Transverse colon (tissue), 4 donors: ENCODE measurements around the gene NFAM1.

Experiments used
- EP300 ChIP-seq: sonication (generic); formaldehyde crosslinking; IDR thresholded peaks from one replicate; pipeline ENCODE4 v1.6.1; 2017; ENCODE audit warnings: antibody characterized with exemption, low read depth
- POLR2AphosphoS5 ChIP-seq, 3 donors: sonication (generic); formaldehyde crosslinking; IDR thresholded peaks; one replicate each; pipeline ENCODE4 v1.6.1; 2016; ENCODE audit warnings: antibody characterized with exemption in 3 of 3
- TF ChIP-seq, protein P1 (sequence below), 5 experiments: fragments of 200-600 bp in 3 of 5; fragments of 450-650 bp in 2 of 5; sonication (generic) in 3 of 5; IDR thresholded peaks; 1 replicate in 2 of 5; 2 replicates in 3 of 5; pipeline ENCODE4 v1.5.1; 2016 to 2017; ENCODE audit warnings: antibody characterized with exemption in 5 of 5, inconsistent platforms in 3 of 5, mild to moderate bottlenecking in 2 of 5, moderate library complexity in 1 of 5

DNA sequence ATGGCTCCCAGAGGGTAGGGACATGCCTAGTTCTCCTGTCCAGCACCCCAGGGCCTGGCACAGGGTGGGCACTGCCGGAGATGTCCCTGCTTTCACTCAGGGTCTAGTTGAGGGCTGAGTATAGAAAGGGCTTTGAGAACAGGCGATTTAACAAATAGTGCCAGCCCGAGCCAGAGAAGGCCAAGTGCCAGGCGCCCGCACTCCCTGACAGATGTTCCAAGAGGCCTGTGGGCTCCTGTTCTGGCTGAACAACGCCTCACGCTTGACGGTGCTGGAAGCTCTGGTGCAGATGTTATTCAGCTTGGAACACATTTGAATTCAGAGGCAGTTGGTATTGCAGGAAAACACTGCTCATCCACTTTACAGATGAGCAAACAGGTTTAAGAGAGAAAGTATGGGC, 46.5 kb downstream of the NFAM1 start:
- TF ChIP-seq, protein P1, sequence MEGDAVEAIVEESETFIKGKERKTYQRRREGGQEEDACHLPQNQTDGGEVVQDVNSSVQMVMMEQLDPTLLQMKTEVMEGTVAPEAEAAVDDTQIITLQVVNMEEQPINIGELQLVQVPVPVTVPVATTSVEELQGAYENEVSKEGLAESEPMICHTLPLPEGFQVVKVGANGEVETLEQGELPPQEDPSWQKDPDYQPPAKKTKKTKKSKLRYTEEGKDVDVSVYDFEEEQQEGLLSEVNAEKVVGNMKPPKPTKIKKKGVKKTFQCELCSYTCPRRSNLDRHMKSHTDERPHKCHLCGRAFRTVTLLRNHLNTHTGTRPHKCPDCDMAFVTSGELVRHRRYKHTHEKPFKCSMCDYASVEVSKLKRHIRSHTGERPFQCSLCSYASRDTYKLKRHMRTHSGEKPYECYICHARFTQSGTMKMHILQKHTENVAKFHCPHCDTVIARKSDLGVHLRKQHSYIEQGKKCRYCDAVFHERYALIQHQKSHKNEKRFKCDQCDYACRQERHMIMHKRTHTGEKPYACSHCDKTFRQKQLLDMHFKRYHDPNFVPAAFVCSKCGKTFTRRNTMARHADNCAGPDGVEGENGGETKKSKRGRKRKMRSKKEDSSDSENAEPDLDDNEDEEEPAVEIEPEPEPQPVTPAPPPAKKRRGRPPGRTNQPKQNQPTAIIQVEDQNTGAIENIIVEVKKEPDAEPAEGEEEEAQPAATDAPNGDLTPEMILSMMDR (IDR thresholded peaks at IDR 0.05): no peak
- TF ChIP-seq POLR2AphosphoS5 (IDR thresholded peaks at IDR 0.05): no peak
- no peak for TF ChIP-seq EP300
